NCI-H82 treated with DMSO at 0.1 percent for 48 hours (cell line): ENCODE data around the gene CDC14B.

Experiments
- DNase-seq: peaks from one replicate; lab custom pipeline; 2025; ENCODE audit not compliant: unreplicated experiment; lab: John Stamatoyannopoulos, UW

Gene CDC14B

GRCh38 chr9:96487029-96487396 lies 132.6 kb downstream of the CDC14B start:
- no peak for DNase-seq

GRCh38 chr9:96486386-96487028 lies 133.1 kb downstream of the CDC14B start:
- no peak for DNase-seq

GRCh38 chr9:96485280-96485679 lies 134.4 kb downstream of the CDC14B start:
- DNase-seq, result no peak

GRCh38 chr9:96484521-96484931 lies 135.1 kb downstream of the CDC14B start:
- no peak for DNase-seq

GRCh38 chr9:96483733-96484390 lies 135.8 kb downstream of the CDC14B start:
- no peak for DNase-seq

- no peak for DNase-seq
Measured at GRCh38 chr9:96483197-96483596, 136.4 kb downstream of the CDC14B start.

GRCh38 chr9:96482476-96482875 lies 137.2 kb downstream of the CDC14B start:
- no peak for DNase-seq

- DNase-seq, result no peak
Measured at GRCh38 chr9:96480736-96481135, 138.9 kb downstream of the CDC14B start.

GRCh38 chr9:96478829-96479371 lies 140.7 kb downstream of the CDC14B start:
- DNase-seq, result no peak

GRCh38 chr9:96476591-96476990 lies 143.1 kb downstream of the CDC14B start:
- no peak for DNase-seq

- DNase-seq, result no peak
Measured at GRCh38 chr9:96476013-96476412, 143.6 kb downstream of the CDC14B start.

GRCh38 chr9:96467784-96468183 lies 151.9 kb downstream of the CDC14B start:
- no peak for DNase-seq

GRCh38 chr9:96464426-96464825 lies 155.2 kb downstream of the CDC14B start:
- DNase-seq, result no peak

- no peak for DNase-seq
Measured at GRCh38 chr9:96462541-96462940, 157.1 kb downstream of the CDC14B start.

- no peak for DNase-seq
Measured at GRCh38 chr9:96461336-96461735, 158.3 kb downstream of the CDC14B start.

- DNase-seq, result no peak
Measured at GRCh38 chr9:96460882-96461281, 158.8 kb downstream of the CDC14B start.

- DNase-seq, result no peak
Measured at GRCh38 chr9:96460470-96460869, 159.2 kb downstream of the CDC14B start.

GRCh38 chr9:96459268-96460007 lies 160.2 kb downstream of the CDC14B start:
- no peak for DNase-seq

GRCh38 chr9:96458226-96458625 lies 161.4 kb downstream of the CDC14B start:
- no peak for DNase-seq

GRCh38 chr9:96457266-96457665 lies 162.4 kb downstream of the CDC14B start:
- DNase-seq, result no peak

- DNase-seq, result no peak
Measured at GRCh38 chr9:96453625-96454024, 166.0 kb downstream of the CDC14B start.
